Psoas muscle (tissue), 8 donors: Measurements from ENCODE around the gene SLC9B1. TPM values are rescaled to one million over a fixed set of nuclear protein-coding genes. Genes with fewer than 3 reads are reported as not detected.
"Not testable (repeated sequence)": the region's sequence is repeated elsewhere in the genome, so short reads cannot be mapped to it uniquely, and the experiment has no call there.

ENCODE experiments used
- ATAC-seq, 4 donors: fragments of 200-7000 bp; cut with Tn5 transposase; one replicate each; pipeline ENCODE4 v1.9.1; 2020; ENCODE audit warnings: moderate library complexity in 3 of 4, mild to moderate bottlenecking in 2 of 4
- DNase-seq, 2 donors: peaks; one replicate each; pipeline ENCODE4 v3.0.0-alpha.2; 2020
- H3K27ac ChIP-seq: fragments of 200-600 bp; one replicate; pipeline ENCODE4 v1.8.0; 2022
- H3K27me3 ChIP-seq, 3 donors: fragments of 200-600 bp in 1 of 3; one replicate each; pipeline versions ENCODE4 v1.6.1 to v1.8.0; 2013 to 2022; ENCODE audit warnings: low read length in 2 of 3, mild to moderate bottlenecking in 2 of 3, moderate library complexity in 1 of 3; ENCODE audit not compliant: insufficient read depth in 3 of 3
- H3K36me3 ChIP-seq, 2 donors: fragments of 200-600 bp in 1 of 2; one replicate each; pipeline versions ENCODE4 v1.6.1 to v1.8.0; 2013 to 2022; ENCODE audit warnings: low read depth in 1 of 2, mild to moderate bottlenecking in 1 of 2, moderate library complexity in 1 of 2; ENCODE audit not compliant: insufficient read depth in 1 of 2
- H3K4me1 ChIP-seq: fragments of 200-600 bp; one replicate; pipeline ENCODE4 v1.8.0; 2022
- H3K4me3 ChIP-seq: fragments of 200-600 bp; one replicate; pipeline ENCODE4 v1.8.0; 2022; ENCODE audit warnings: mild to moderate bottlenecking
- H3K9me3 ChIP-seq: fragments of 200-600 bp; one replicate; pipeline ENCODE4 v1.8.0; 2022
- CTCF ChIP-seq: fragments of 200-600 bp; IDR thresholded peaks from one replicate; pipeline ENCODE4 v1.8.0; 2022; ENCODE audit warnings: antibody characterized with exemption
- WGBS, 3 donors: extraction: QIAGEN DNeasy Blood & Tissue Kit; methylation state at CpG; one replicate each; pipeline versions ENCODE4 v1.1.6 to v1.1.7; 2013; 5-methylcytosine and 5-hydroxymethylcytosine counted together
- intact Hi-C, 2 donors: fragments of 100-400 bp; cut with DNase I; formaldehyde crosslinking; loops; one replicate each; pipeline versions ENCODE4 v1.11.0 to v1.14.2; 2022
- polyA plus RNA-seq, 3 donors: library from polyadenylated mRNA; stranded (reverse); fragments of 200-250 nt; gene quantifications; one replicate each; pipeline ENCODE4 v1.2.3, GENCODE V29; 2013
- total RNA-seq, 4 donors: library from RNA; stranded (reverse); fragmentation: NEBNext Ultra II Directional in 2 of 4; extraction: Animal tissue kit (Norgen Biotek cat#: 25700) in 2 of 4; gene quantifications; one replicate each; pipeline versions ENCODE4 v1.2.1 to v1.2.4, GENCODE V29; 2021 to 2023
- donor health status: healthy with polysubstance abuse.
- donor health status: DM: no; HTN: no; CAD: no; lungs with moderate emphysema.
- donor health status: Bipolar disorder and iron deficiency.
- donor health status: healthy.
- donor health status: DM: yes; HTN: yes; CAD: no.
- donor health status: DM: no; HTN: no; CAD: no.
- donor health status: DM: no; HTN: no; CAD: no.
- donor health status: DM: yes; HTN: yes; CAD: no.

The SLC9B1 gene
- total and polyA plus RNA-seq, 7 donors = 0.06 to 1.6 (median 0.91) TPM; not detected in 3

GRCh38 chr4:102883278-102883677 is 136.2 kb downstream of the SLC9B1 start:
- Histone ChIP-seq H3K27ac (no peak overlapping the region), H3K36me3 (peaks cover 0 to 9% of the 10 kb centered on the region in 2 donors), H3K4me1 (no peaks in the 10 kb centered on the region), H3K4me3 (no peak overlapping the region), H3K27me3 (no peaks in the 10 kb centered on the region), H3K9me3 (no peaks in the 10 kb centered on the region)
- TF ChIP-seq CTCF = no peak
- ATAC-seq = no peak
- intact Hi-C loops = no loop called here
- no peak for DNase-seq
- WGBS, 3 donors = 90 to 95% (median 95%) methylated on average over 2 of the region's 2 CpGs

- Histone ChIP-seq H3K4me3 (no peak overlapping the region), H3K4me1 (no peaks in the 10 kb centered on the region), H3K9me3 (no peaks in the 10 kb centered on the region), H3K27ac (no peak overlapping the region), H3K36me3 (peaks cover 0 to 6% of the 10 kb centered on the region in 2 donors), H3K27me3 (no peaks in the 10 kb centered on the region)
- intact Hi-C loops = no loop called here
- WGBS, 3 donors = 97 to 98% (median 97%) methylated on average over 1 of the region's 1 CpG
- no peak for ATAC-seq
- no peak for DNase-seq
- TF ChIP-seq CTCF = no peak
These were observed 138.2 kb downstream of the SLC9B1 start for GRCh38 chr4:102881343-102881742.

GRCh38 chr4:102878901-102879300 is 140.6 kb downstream of the SLC9B1 start:
- TF ChIP-seq CTCF = no peak
- Histone ChIP-seq H3K4me1 (no peaks in the 10 kb centered on the region), H3K9me3 (no peaks in the 10 kb centered on the region), H3K27ac (no peak overlapping the region), H3K4me3 (no peak overlapping the region), H3K27me3 (no peaks in the 10 kb centered on the region), H3K36me3 (no peaks in the 10 kb centered on the region)
- DNase-seq = no peak
- intact Hi-C loops = no loop called here
- WGBS, 3 donors = 92 to 98% (median 93%) methylated on average over 3 of the region's 3 CpGs
- ATAC-seq = no peak

GRCh38 chr4:102878349-102878748 is 141.2 kb downstream of the SLC9B1 start:
- H3K27me3 ChIP-seq, DNase-seq, H3K9me3 ChIP-seq, H3K27ac ChIP-seq, ATAC-seq, H3K36me3 ChIP-seq, intact Hi-C loops, H3K4me1 ChIP-seq, H3K4me3 ChIP-seq: not testable (repeated sequence)
- 45 to 56% (median 53%) methylated on average over 4 of the region's 4 CpGs for WGBS, 3 donors

GRCh38 chr4:102877477-102878106 is 141.9 kb downstream of the SLC9B1 start:
- H3K9me3 ChIP-seq, intact Hi-C loops, ATAC-seq, H3K36me3 ChIP-seq, H3K27ac ChIP-seq, H3K4me3 ChIP-seq, H3K27me3 ChIP-seq, H3K4me1 ChIP-seq, DNase-seq: not testable (repeated sequence)
- WGBS, 3 donors = 96 to 97% (median 97%) methylated on average over 3 of the region's 3 CpGs

GRCh38 chr4:102871772-102872171 is 147.7 kb downstream of the SLC9B1 start:
- H3K4me3 ChIP-seq = no peak overlapping the region
- no peaks in the 10 kb centered on the region for H3K36me3 ChIP-seq
- H3K27me3 ChIP-seq = no peaks in the 10 kb centered on the region
- H3K4me1 ChIP-seq = peaks cover 20% of the 10 kb centered on the region
- no peak overlapping the region for H3K27ac ChIP-seq
- H3K9me3 ChIP-seq = no peaks in the 10 kb centered on the region
- 83 to 91% (median 86%) methylated on average over 2 of the region's 2 CpGs for WGBS, 3 donors
- TF ChIP-seq CTCF = no peak
- intact Hi-C loops = no loop called here
- ATAC-seq (no peak), DNase-seq (no peak)
